Prostate gland (tissue), 2 donors: Measurements from ENCODE around the gene KRTAP12-4.

Experiments used
- CTCF ChIP-seq, 4 experiments: fragments of 200-600 bp in 2 of 4; fragments of 450-650 bp in 2 of 4; sonication (generic) in 2 of 4; IDR thresholded peaks; 1 replicate in 3 of 4; 2 replicates in 1 of 4; pipeline ENCODE4 v1.5.1; 2016 to 2019; ENCODE audit warnings: antibody characterized with exemption in 4 of 4, mild to moderate bottlenecking in 2 of 4, moderate library complexity in 2 of 4
- POLR2AphosphoS5 ChIP-seq: sonication (generic); formaldehyde crosslinking; IDR thresholded peaks from one replicate; pipeline ENCODE4 v1.6.1; 2017; ENCODE audit warnings: antibody characterized with exemption

GRCh38 chr21:44686000-44686781, 31.7 kb upstream of the KRTAP12-4 start:
- TF ChIP-seq POLR2AphosphoS5 (no peak), CTCF (IDR thresholded peaks at IDR 0.05) (no peak)
